Liver (tissue), 9 donors: ENCODE results near the gene CYP2U1. TPM values are rescaled to one million over a fixed set of nuclear protein-coding genes. Genes with fewer than 3 reads are reported as not detected.
A peak's percentile ranks its signal among the peaks of the same experiment; 100 is the strongest.

Source experiments
- DNase-seq: peaks from one replicate; pipeline ENCODE4 v3.0.0-alpha.2; 2017; ENCODE audit warnings: low spot score
- H3K27ac ChIP-seq, 2 donors: one replicate each; pipeline ENCODE4 v1.7.0; 2013; ENCODE audit warnings: inconsistent platforms in 2 of 2, low read length in 2 of 2, control low read depth in 1 of 2, low read depth in 1 of 2, mild to moderate bottlenecking in 1 of 2
- H3K27me3 ChIP-seq, 4 donors: one replicate each; pipeline versions ENCODE4 v1.6.1 to v1.7.0; 2013; ENCODE audit warnings: low read length in 3 of 4, inconsistent platforms in 1 of 4, mild to moderate bottlenecking in 1 of 4, moderate library complexity in 1 of 4; ENCODE audit not compliant: control insufficient read depth in 4 of 4, insufficient read depth in 4 of 4
- H3K36me3 ChIP-seq, 4 donors: one replicate each; pipeline versions ENCODE4 v1.6.1 to v1.7.0; 2013; ENCODE audit warnings: low read length in 3 of 4, mild to moderate bottlenecking in 3 of 4, low read depth in 1 of 4, moderate library complexity in 1 of 4; ENCODE audit not compliant: control insufficient read depth in 4 of 4, insufficient read depth in 3 of 4
- H3K4me1 ChIP-seq, 4 donors: one replicate each; pipeline versions ENCODE4 v1.6.1 to v1.7.0; 2013; ENCODE audit warnings: low read length in 3 of 4, mild to moderate bottlenecking in 3 of 4, moderate library complexity in 1 of 4; ENCODE audit not compliant: control insufficient read depth in 4 of 4, insufficient read depth in 4 of 4
- H3K4me3 ChIP-seq, 3 donors: one replicate each; pipeline versions ENCODE4 v1.6.1 to v1.7.0; 2013; ENCODE audit warnings: low read length in 3 of 3, control low read depth in 1 of 3, low read depth in 1 of 3, mild to moderate bottlenecking in 1 of 3
- H3K9ac ChIP-seq, 2 donors: one replicate each; pipeline ENCODE4 v1.7.0; 2013; ENCODE audit warnings: low read length in 2 of 2, mild to moderate bottlenecking in 2 of 2, moderate library complexity in 2 of 2, control low read depth in 1 of 2, low read depth in 1 of 2
- H3K9me3 ChIP-seq, 4 donors: one replicate each; pipeline versions ENCODE4 v1.6.1 to v1.7.0; 2013; ENCODE audit warnings: low read length in 3 of 4; ENCODE audit not compliant: control insufficient read depth in 4 of 4
- ATF3 ChIP-seq: IDR thresholded peaks from 2 replicates; pipeline ENCODE4 v1.6.1; 2016; ENCODE audit warnings: antibody characterized with exemption
- CTCF ChIP-seq: fragments of 150-350 bp; IDR thresholded peaks from 2 replicates; pipeline ENCODE4 v1.5.1; 2017; ENCODE audit warnings: improper control_type of control experiment, low read depth, low read length; ENCODE audit not compliant: missing input control
- FOXA1 ChIP-seq: IDR thresholded peaks from 2 replicates; pipeline ENCODE4 v1.6.1; 2016; ENCODE audit warnings: antibody characterized with exemption
- FOXA2 ChIP-seq: IDR thresholded peaks from 2 replicates; pipeline ENCODE4 v1.6.1; 2016; ENCODE audit warnings: antibody characterized with exemption
- HNF4A ChIP-seq, 2 donors: conservative IDR thresholded peaks; 2 replicates each; pipeline ENCODE4 v1.6.1; 2016; ENCODE audit warnings: antibody characterized with exemption in 2 of 2, mild to moderate bottlenecking in 2 of 2
- JUND ChIP-seq, 2 donors: IDR thresholded peaks; 2 replicates each; pipeline ENCODE4 v1.6.1; 2016; ENCODE audit warnings: antibody characterized with exemption in 2 of 2
- MAX ChIP-seq: IDR thresholded peaks from 2 replicates; pipeline ENCODE4 v1.6.1; 2016; ENCODE audit warnings: antibody characterized with exemption
- RAD21 ChIP-seq, 2 donors: IDR thresholded peaks; 2 replicates each; pipeline ENCODE4 v1.6.1; 2016; ENCODE audit warnings: antibody characterized with exemption in 2 of 2, mild to moderate bottlenecking in 2 of 2
- REST ChIP-seq: IDR thresholded peaks from 2 replicates; pipeline ENCODE4 v1.6.1; 2016; ENCODE audit warnings: antibody characterized with exemption, mild to moderate bottlenecking
- RXRA ChIP-seq, 2 donors: IDR thresholded peaks; 2 replicates each; pipeline ENCODE4 v1.6.1; 2017 to 2018; ENCODE audit warnings: antibody characterized with exemption in 2 of 2, mild to moderate bottlenecking in 1 of 2
- SP1 ChIP-seq: IDR thresholded peaks from 2 replicates; pipeline ENCODE4 v1.6.1; 2018; ENCODE audit warnings: antibody characterized with exemption, mild to moderate bottlenecking
- TAF1 ChIP-seq: conservative IDR thresholded peaks from 2 replicates; pipeline ENCODE4 v1.6.1; 2016; ENCODE audit warnings: antibody characterized with exemption, mild to moderate bottlenecking
- ZBTB33 ChIP-seq: IDR thresholded peaks from 2 replicates; pipeline ENCODE4 v1.6.1; 2016; ENCODE audit warnings: antibody characterized with exemption
- WGBS: extraction: QIAGEN DNeasy Blood & Tissue Kit; methylation state at CpG from one replicate; pipeline ENCODE4 v1.1.7; 2013; 5-methylcytosine and 5-hydroxymethylcytosine counted together
- polyA plus RNA-seq, 2 donors: library from polyadenylated mRNA; stranded (reverse) in 1 of 2; unstranded in 1 of 2; fragments of 200-250 nt in 1 of 2; fragments of >200 nt in 1 of 2; fragmentation: Nextera tagmentation in 1 of 2; extraction: Ambion mirVana in 1 of 2; gene quantifications; one replicate each; pipeline versions ENCODE4 v1.2.1 to v1.2.3, GENCODE V29; 2013 to 2015
- total RNA-seq, 2 donors: library from RNA; depleted of rRNA; stranded (reverse); fragments of >200 nt; gene quantifications; one replicate each; pipeline ENCODE4 v1.2.3, GENCODE V29; 2014
- donor health status: healthy.
- donor health status: healthy.
- donor health status: healthy.
- donor health status: healthy.
- donor health status: healthy.

CYP2U1 gene
- total and polyA plus RNA-seq, 4 donors, result 2.0 to 4.9 (median 3.2) TPM

GRCh38 chr4:107997794-107998193 lies 66.4 kb downstream of the CYP2U1 start:
- Histone ChIP-seq H3K9ac (no peak overlapping the region), H3K4me1 (peaks cover 0 to 59% (median 20%) of the 10 kb centered on the region in 4 donors), H3K4me3 (no peak overlapping the region), H3K36me3 (no peaks in the 10 kb centered on the region), H3K27ac (peak overlapping the region in 1 of 2 donors; percentile 0), H3K27me3 (no peaks in the 10 kb centered on the region), H3K9me3 (no peaks in the 10 kb centered on the region)
- TF ChIP-seq CTCF (no peak), FOXA2 (no peak), REST (no peak)
- DNase-seq, result no peak
- 97% methylated on average over 2 of the region's 2 CpGs for WGBS

GRCh38 chr4:107999932-108000539 lies 68.7 kb downstream of the CYP2U1 start:
- WGBS, result 67% methylated on average over 2 of the region's 2 CpGs
- H3K36me3 ChIP-seq, result no peaks in the 10 kb centered on the region
- peak; percentile 36 for TF ChIP-seq ZBTB33
- TF ChIP-seq RXRA (IDR thresholded peaks at IDR 0.05), result peak; percentile 39 to 63
- no peak for TF ChIP-seq TAF1
- peak; percentile 38 for TF ChIP-seq REST
- peak in 1 of 2 donors; percentile 24 for TF ChIP-seq RAD21 (IDR thresholded peaks at IDR 0.05)
- TF ChIP-seq JUND (IDR thresholded peaks at IDR 0.05), result peak; percentile 40 to 71
- TF ChIP-seq SP1, result peak; percentile 17
- TF ChIP-seq MAX, result no peak
- TF ChIP-seq CTCF, result no peak
- TF ChIP-seq ATF3, result peak; percentile 95
- peak; percentile 43 to 62 for TF ChIP-seq HNF4A (conservative IDR thresholded peaks at IDR 0.05)
- peak; percentile 9 for TF ChIP-seq FOXA1

More at GRCh38 chr4:107999932-108000539, 68.7 kb downstream of the CYP2U1 start:
- Histone ChIP-seq H3K4me1 (peaks cover 2 to 42% (median 10%) of the 10 kb centered on the region in 4 donors), H3K27ac (peak overlapping the region in 1 of 2 donors; percentile 18), H3K9me3 (no peaks in the 10 kb centered on the region), H3K9ac (no peak overlapping the region), H3K27me3 (no peaks in the 10 kb centered on the region), H3K4me3 (no peak overlapping the region)
- DNase-seq, result no peak
